Measurements from ENCODE around the gene LAMTOR2. TPM values are rescaled to one million over a fixed set of nuclear protein-coding genes. Genes with fewer than 3 reads are reported as not detected.

The LAMTOR2 gene
- total and polyA plus RNA-seq, 9 of the 15 experiments (the other 6 are each of a cell fraction or from before 2014, with no cell fraction given) = 39.0 to 161 (median 74.6) TPM

DNA sequence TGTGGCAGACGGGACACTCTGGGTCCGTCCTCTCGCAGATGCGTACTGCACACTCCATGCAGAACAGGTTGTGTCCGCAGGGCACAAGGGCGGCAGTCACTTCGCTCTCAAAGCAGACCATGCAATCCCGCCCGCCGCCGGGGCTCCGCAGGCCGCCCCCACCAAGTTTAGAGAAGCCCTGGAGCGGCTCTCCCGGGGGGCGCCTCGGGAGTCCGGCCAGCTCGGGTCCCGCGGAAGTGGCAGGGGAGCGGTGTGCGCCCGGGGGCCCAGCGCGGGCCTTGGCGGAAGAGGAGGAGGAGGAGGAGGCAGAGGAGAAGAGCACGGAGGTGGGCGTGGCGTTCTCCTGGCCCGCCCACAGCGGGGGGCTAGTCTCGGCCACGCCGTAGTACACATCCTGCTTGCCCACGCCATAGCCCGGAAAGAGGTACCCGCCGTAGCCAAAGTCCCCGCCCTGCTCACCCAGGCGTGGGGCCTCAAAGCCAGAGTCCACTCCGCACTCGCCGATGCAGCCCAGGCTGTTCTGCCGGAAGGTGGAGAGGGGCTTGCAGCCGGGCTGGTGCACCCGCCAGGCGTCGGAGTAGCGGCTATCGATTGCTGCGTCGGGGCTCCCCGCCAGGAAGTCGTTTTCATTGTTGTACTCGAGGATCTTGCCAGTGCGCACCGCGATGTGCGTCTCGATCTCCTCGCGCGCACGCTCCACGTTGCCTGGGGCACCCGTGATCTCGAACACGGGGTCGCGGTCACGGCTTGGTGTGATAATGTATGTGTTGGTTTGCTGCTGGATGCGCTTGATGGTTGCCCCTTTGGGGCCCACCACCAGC, 22.2 kb downstream of the LAMTOR2 start:
- Histone ChIP-seq H3K4me2 (ENCODE audit: insufficient read depth, low read length) (no peak overlapping the region), H3K27me3 (ENCODE audit: control insufficient read depth in 2 of 2, insufficient read depth in 2 of 2, low read length in 2 of 2) (no peaks in the 10 kb centered on the region), H3K79me2 (ENCODE audit: control insufficient read depth, insufficient read depth, low read length) (peaks cover 14% of the 10 kb centered on the region), H3K4me3 (no peak overlapping the region), H2AFZ (ENCODE audit: low read depth, low read length) (no peak overlapping the region), H3K9me3 (replicated peaks; ENCODE audit: control insufficient read depth, insufficient read depth, low read depth, low read length) (no peaks in the 10 kb centered on the region), H4K20me1 (replicated peaks; ENCODE audit: control insufficient read depth, insufficient read depth, low read length) (no peaks in the 10 kb centered on the region), H3K9me1 (ENCODE audit: control insufficient read depth, insufficient read depth, low read length) (peaks cover 2% of the 10 kb centered on the region), H3K27ac (ENCODE audit: extremely low read depth, low read depth, low read length) (no peak overlapping the region), H3K36me3 (ENCODE audit: control insufficient read depth, insufficient read depth, low read length) (peaks cover 25% of the 10 kb centered on the region; the same call in 1 of the 3 replicates), H3K9ac (ENCODE audit: insufficient read depth in 1 of 2, low read depth in 2 of 2, low read length in 2 of 2) (peak overlapping the region in 1 of 2 experiments; percentile 59; a peak in 1 of 4 replicates), H3K4me1 (replicated peaks in 1 of 2; ENCODE audit: control insufficient read depth in 2 of 2, insufficient read depth in 2 of 2, low read length in 2 of 2) (peaks cover 17 to 27% of the 10 kb centered on the region in 2 experiments; a peak in 4 of 5 replicates)
- no peak for DNase-seq (ENCODE audit: extremely low read depth in 1 of 4, low spot score in 3 of 4)
- in situ Hi-C loops (cut with MboI) (no loop called here), intact Hi-C loops (cut with micrococcal nuclease) (no loop called here)
- BruUV-seq (replicated peaks) = no TSS peak
- ChIA-PET POLR2A (no interaction called here), CTCF (ENCODE audit: low intra/inter-chr PET ratio) (no interaction called here)
- TF ChIP-seq ZNF197 (CRISPR knock-in tag; IDR thresholded peaks at IDR 0.05; ENCODE audit: low read depth) = no peak
- no peak for TF ChIP-seq TARDBP (IDR thresholded peaks at IDR 0.05)
- TF ChIP-seq ILF3 (IDR thresholded peaks at IDR 0.05; ENCODE audit: borderline replicate concordance) = no peak
- TF ChIP-seq ZBTB33 (CRISPR knock-in tag; IDR thresholded peaks at IDR 0.05) = peak; percentile 75
- TF ChIP-seq PHF21A (IDR thresholded peaks at IDR 0.05; ENCODE audit: borderline replicate concordance, low read depth) = no peak
- peak; percentile 31; the same call in 1 of the 2 replicates for TF ChIP-seq RBFOX2 (IDR thresholded peaks at IDR 0.05; ENCODE audit: low read depth, low read length)
- no peak for ATAC-seq
- FAIRE-seq = no peak
- 93% methylated on average over 38 of the region's 73 CpGs for WGBS (ENCODE audit: insufficient coverage, low coverage, missing lambda C conversion rate)
